GM19193 (cell line): Measurements from ENCODE around the gene ATRNL1.

Source experiments
- POLR2A ChIP-seq: IDR thresholded peaks from 4 replicates; pipeline ENCODE4 v1.6.1; 2011; ENCODE audit not compliant: insufficient read depth, insufficient read length; ENCODE audit errors: extremely low read depth

The ATRNL1 gene, protein sequence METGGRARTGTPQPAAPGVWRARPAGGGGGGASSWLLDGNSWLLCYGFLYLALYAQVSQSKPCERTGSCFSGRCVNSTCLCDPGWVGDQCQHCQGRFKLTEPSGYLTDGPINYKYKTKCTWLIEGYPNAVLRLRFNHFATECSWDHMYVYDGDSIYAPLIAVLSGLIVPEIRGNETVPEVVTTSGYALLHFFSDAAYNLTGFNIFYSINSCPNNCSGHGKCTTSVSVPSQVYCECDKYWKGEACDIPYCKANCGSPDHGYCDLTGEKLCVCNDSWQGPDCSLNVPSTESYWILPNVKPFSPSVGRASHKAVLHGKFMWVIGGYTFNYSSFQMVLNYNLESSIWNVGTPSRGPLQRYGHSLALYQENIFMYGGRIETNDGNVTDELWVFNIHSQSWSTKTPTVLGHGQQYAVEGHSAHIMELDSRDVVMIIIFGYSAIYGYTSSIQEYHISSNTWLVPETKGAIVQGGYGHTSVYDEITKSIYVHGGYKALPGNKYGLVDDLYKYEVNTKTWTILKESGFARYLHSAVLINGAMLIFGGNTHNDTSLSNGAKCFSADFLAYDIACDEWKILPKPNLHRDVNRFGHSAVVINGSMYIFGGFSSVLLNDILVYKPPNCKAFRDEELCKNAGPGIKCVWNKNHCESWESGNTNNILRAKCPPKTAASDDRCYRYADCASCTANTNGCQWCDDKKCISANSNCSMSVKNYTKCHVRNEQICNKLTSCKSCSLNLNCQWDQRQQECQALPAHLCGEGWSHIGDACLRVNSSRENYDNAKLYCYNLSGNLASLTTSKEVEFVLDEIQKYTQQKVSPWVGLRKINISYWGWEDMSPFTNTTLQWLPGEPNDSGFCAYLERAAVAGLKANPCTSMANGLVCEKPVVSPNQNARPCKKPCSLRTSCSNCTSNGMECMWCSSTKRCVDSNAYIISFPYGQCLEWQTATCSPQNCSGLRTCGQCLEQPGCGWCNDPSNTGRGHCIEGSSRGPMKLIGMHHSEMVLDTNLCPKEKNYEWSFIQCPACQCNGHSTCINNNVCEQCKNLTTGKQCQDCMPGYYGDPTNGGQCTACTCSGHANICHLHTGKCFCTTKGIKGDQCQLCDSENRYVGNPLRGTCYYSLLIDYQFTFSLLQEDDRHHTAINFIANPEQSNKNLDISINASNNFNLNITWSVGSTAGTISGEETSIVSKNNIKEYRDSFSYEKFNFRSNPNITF (N-terminal part only)

DNA sequence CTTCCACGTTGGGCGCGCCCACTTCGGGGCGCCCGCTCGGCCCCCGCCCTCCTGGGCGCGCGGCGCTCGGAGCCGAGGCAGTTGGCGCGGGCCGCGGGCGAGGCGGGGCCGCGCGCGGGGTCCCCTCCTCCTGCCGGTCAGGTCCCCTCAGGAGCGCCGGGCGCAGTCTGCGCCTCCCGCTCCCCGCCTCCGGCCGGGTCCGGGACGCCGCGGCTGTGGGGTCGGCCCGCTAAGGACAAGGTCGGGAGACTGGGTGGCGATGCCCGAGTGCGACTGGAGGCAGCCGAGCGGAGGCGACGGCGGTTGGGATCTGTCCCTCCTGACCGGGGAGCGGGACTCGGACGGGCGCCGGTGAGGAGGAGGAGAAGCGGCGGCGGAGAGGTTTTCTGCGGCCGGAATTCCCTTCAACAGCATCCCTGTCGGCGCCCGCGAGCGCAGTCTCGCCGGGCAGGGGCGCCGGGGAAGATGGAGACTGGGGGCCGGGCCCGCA lies at the start of gene ATRNL1:
ATRNL1 (plus strand) TSS at position 80 of the 490 bp plus-strand sequence; CDS start at position 466, 386 bp downstream.
- no peak for TF ChIP-seq POLR2A

DNA sequence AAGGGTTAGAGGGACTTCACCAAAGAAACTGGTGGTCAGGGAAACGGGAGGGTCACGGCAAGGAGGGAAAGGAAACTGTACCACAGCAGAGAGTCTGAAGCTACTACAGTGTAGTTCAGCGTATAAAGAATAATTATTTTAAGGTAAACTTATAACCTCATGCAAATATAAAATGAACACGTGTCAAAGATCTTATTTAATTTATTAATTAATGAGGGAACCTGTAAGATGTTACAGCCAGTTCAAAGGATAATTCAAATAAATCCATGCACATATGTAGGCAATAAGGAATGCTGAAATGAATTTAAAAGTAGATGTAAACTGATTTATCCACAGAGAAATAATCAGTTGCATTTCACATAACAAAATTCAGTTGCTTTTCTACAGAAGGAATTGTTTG lies 49.4 kb upstream of the ATRNL1 start:
- no peak for TF ChIP-seq POLR2A

DNA sequence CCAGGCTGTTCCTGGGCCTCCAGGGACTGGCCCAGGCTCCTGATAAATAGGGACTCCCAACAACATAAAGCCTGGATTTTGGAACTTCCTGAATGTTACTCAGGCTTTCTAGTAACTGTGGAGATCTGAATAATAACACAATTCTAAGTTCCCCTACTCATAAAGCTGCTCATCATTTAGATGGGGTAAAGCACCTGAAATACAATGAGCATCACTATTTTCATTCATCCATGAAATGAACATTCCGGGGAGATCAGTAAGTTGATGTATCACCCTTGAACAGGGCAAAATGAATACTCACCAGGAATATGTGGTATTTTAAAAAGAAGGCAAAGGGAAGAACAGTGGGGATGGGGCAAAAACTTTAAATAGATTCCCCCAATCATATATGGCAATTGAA lies 48.3 kb upstream of the ATRNL1 start:
- no peak for TF ChIP-seq POLR2A

DNA sequence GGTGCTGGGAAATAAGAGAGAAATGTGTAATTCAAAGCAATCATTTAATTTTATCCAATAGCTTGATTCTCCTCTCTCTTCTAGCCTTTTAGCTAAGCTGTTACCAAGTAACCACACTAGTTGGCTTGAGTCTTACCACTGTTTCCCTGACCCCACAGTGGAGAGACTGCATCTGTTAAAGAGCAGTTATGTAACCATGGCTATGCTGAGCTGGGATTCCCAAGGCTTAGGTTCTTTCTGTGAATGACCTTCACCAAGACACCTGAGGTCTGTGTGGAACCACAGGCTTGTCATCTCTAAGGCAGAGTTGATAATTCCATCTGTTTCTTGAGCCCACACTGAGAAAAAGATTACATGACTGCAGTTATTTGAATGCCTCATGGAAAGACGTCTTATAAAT lies 47.7 kb upstream of the ATRNL1 start:
- no peak for TF ChIP-seq POLR2A

DNA sequence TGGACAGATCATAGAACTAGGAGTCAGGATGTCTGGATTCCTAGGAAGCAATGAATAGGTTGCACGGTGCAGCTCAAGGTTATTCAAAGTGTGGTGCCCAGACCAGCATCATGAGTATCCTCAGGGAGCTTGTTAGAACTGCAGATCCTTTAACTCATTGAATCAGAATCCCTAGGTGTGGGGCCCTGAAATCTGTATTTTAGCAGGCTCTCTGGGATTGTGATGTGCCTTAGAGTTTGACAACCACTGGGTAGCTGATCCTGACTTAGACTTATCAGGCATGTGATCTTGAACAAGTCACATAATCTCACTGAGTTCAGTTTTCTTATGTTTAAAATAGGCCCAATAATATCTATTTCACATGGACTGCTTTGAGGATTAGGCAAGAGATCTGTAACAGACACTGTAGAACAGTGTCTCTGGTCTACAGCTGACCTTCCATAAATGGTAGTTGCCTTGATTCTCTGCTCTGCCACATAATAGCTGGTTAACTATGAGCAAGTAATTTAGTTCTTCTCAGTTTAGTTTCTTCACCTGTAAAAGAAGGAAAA lies 46.4 kb upstream of the ATRNL1 start:
- TF ChIP-seq POLR2A: no peak

DNA sequence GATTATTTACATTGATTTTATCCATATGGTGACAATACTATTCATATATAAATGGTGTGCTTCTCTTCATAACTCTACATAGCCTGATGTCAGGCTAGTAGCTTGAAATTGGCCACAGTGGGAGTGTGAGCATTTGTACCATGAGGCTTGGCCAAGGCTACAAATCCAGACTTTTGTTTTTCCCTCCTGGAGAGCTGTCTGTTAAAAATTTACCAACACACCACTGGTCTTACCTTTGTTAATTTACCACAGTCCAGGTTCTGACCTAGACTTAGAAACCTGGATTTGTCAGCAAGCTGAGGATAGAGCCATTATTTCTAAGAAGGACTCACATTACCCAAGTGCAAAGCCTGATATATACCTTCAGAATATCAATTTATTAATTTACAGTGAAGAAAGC lies 45.5 kb upstream of the ATRNL1 start:
- no peak for TF ChIP-seq POLR2A

DNA sequence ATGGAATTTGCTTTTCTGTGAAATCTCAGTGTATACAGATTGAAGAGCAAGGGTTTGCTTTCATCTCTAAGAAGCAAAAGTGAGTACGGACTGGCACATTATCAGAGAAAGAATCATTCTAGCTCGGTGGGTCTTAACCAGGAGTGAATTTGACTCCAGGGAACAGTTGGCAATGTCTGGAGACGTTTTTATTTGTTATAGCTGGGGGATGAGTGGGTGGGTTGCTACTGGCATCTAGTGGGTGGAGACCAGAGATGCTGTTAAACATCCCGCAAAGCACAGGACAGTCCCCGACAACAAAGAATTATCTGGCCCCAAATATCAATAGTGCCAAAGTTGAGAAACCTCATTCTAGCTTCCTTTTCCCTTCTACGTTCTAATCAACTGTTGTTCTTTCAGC lies 43.8 kb upstream of the ATRNL1 start:
- no peak for TF ChIP-seq POLR2A

DNA sequence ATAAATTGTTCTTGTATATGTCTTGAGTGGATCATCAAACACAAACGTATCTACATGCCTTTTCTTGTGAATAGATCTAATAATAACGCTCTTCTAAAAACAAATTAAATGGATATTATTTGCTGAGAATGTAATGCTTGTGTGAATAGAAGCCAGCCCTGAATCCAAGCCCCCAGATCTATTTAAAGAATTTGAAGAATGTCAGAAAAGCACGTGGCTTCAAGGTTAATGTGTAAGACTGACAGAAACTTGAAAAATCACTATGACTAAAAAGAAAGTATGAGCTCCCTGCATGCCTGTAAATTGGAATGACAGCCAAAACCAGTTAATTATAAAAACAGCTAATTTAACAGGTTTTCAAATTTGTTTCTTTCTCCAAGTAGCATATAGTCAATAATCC lies 43.2 kb upstream of the ATRNL1 start:
- no peak for TF ChIP-seq POLR2A

DNA sequence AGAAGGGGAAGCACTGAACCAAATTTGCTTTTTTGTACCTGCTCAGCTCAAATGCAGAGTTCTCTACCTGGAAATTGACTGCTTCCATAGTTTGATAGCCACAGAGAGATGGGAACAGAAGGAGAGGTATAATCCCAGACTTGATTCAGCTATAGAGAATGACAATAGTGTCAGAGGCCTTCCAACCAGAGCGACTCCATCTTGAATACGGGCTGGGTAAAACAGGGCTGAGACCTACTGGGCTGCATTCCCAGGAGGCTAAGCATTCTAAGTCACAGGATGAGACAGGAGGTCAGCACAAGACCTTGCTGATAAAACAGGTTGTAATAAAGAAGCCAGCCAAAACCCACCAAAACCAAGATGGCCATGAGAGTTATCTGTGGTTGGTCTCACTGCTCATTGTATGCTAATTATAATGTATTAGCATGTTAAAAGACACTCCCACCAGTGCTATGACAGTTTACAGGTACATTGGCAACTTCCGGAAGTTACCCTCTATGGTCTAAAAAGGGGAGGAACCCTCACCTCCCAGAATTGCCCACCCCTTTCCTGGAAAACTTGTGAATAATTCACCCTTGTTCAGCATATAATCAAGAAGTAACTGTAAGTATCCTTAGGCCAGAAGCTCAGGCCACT lies 42.7 kb upstream of the ATRNL1 start:
- no peak for TF ChIP-seq POLR2A

DNA sequence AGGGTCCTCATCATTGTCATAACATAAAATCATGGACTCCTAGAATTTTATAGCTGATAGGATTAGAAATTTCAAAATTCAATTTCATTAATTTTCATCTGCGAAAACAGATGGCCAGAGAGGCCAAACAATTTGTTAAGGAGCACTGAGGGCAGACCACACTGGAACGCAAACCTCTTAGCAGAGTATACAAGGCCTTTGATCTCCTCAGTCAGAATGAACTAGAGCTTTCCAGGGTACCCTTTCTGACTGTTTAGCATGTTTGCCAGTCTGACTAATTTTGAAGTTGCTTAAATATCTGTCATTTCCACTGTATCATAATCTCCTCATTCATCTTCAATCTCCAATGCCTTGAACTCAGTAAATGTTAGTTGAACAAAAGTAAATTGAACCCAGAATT lies 41.9 kb upstream of the ATRNL1 start:
- no peak for TF ChIP-seq POLR2A

DNA sequence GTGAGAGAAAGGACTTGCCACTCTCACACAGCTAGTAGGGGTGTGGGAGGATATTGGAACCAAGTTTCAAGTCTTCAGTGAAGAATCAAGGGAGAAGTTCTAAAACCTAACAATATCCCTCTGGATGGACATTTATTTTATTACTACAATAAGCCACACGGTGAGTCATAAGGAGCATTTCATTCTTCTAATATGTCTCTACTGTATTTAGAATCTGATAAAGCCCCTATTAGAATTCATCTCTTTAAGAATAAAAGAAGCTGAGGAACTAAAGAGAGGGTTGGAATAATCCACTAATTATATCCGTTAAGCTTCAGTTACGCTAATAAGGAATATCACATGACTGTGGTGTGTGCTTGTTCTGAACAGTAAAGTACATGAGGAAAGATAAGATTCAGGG lies 40.9 kb upstream of the ATRNL1 start:
- TF ChIP-seq POLR2A: no peak

DNA sequence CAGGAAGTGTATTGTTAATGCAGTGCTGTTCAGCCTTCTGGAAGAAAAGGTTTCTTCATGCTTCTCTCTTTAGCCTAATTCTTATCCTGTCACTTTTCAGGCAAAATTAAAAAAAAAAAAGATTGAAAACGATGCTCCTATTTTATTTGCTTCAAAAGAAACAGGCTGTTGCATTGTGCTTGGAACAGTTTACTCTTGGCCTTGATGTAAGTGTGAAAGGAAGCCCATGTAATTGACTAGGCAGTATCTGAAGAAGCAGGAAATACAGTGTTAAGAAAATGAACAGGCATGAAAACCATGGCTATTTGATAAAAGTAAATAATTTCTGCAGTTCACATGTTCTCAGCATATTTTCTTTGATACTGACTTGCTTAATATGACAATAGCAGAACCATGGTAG lies 40.4 kb upstream of the ATRNL1 start:
- TF ChIP-seq POLR2A: no peak

DNA sequence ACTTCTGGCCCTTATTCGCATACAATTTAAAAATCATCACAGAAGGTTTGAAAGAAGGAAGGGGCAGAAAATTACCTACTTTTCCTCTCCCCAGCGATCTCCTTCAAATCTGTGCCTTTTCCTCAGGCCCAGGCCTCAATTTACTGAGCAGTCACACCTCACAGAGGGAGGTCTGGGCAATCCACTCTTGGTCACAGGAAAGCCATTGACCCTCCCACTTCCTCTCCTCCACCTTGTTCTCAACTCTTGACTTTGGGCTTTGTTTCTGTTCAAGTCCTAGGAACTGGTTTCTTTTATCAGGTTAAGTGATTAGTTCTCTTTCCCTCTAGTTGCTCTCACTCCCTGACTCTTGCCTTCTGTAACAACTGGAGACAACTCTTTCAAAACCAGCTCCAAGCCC lies 37.0 kb upstream of the ATRNL1 start:
- no peak for TF ChIP-seq POLR2A

DNA sequence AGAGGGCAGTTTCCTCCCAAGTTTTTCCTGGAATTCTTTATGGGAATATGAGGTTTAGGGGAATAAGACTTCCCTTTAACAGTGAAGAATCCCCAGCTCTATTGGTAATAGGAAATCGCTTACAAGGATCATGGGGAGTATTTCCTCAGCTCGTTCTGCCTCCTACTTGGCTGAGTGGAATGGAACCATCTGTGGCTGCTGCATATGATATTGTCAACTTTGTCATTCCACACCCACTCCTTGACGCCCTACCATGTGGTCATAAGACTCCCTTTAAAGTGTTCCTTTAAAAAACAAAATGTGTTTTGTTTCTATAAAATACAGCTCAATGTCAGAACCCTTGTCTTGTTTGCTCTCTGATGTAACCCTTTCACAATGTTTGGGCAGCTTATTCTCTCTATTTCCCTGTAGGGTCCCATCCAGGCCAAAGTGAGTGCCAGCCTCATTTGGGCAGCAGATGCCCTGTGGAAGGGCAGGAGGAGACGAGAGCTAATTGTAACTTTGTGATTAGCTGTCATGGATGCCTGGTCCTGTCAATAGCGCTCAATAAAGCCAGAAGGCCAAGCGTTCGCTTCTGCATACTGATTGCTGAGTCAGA lies 33.8 kb upstream of the ATRNL1 start:
- no peak for TF ChIP-seq POLR2A
